ENCODE data around the gene SRGAP3.

Gene SRGAP3

DNA sequence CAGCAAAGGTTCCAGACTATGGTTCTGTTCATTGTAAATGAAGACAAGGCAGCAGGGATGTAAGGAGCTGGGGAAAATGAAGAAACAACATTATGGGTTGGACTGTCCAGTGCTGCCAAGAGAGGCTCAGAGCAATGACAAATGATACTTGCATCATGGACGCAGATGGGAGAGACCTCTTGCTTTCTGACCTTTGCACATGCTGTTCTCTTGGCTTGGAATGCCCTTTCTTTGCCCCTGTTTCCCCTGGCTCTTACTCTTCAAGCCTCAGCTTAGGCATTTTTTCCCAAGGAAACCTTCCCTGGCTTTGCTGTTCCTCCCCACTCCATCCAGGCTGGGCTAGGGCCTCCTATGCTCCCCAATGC lies 226.2 kb downstream of the SRGAP3 start:
- Histone ChIP-seq H2AFZ (ENCODE audit: low read length) (no peak overlapping the region), H3K4me1 (ENCODE audit: insufficient read depth, low read length, poor library complexity, severe bottlenecking) (no peaks in the 10 kb centered on the region), H3K9me2 (replicated peaks; ENCODE audit: low read depth, low read length) (no peaks in the 10 kb centered on the region), H3K9me3 (ENCODE audit: insufficient read depth, low read depth, low read length) (no peaks in the 10 kb centered on the region), H3K4me2 (ENCODE audit: low read depth, low read length, poor library complexity, severe bottlenecking) (no peak overlapping the region), H3K9ac (ENCODE audit: low read depth, low read length, poor library complexity, severe bottlenecking) (no peak overlapping the region), H4K20me1 (ENCODE audit: insufficient read depth, low read length, poor library complexity, severe bottlenecking) (no peaks in the 10 kb centered on the region), H3F3A (ENCODE audit: low read depth) (no peaks in the 10 kb centered on the region), H3K36me3 (ENCODE audit: insufficient read depth, low read length) (peaks cover 19% of the 10 kb centered on the region; the same call in 1 of the 2 replicates), H3K79me2 (ENCODE audit: insufficient read depth, low read length) (no peaks in the 10 kb centered on the region), H3K27me3 (ENCODE audit: insufficient read depth, low read length, poor library complexity, severe bottlenecking) (no peaks in the 10 kb centered on the region), H3K4me3 (ENCODE audit: low read length, poor library complexity, severe bottlenecking) (no peak overlapping the region)
- TF ChIP-seq, protein P1, sequence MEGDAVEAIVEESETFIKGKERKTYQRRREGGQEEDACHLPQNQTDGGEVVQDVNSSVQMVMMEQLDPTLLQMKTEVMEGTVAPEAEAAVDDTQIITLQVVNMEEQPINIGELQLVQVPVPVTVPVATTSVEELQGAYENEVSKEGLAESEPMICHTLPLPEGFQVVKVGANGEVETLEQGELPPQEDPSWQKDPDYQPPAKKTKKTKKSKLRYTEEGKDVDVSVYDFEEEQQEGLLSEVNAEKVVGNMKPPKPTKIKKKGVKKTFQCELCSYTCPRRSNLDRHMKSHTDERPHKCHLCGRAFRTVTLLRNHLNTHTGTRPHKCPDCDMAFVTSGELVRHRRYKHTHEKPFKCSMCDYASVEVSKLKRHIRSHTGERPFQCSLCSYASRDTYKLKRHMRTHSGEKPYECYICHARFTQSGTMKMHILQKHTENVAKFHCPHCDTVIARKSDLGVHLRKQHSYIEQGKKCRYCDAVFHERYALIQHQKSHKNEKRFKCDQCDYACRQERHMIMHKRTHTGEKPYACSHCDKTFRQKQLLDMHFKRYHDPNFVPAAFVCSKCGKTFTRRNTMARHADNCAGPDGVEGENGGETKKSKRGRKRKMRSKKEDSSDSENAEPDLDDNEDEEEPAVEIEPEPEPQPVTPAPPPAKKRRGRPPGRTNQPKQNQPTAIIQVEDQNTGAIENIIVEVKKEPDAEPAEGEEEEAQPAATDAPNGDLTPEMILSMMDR (conservative IDR thresholded peaks at IDR 0.05; ENCODE audit: low read length): no peak
- TF ChIP-seq EZH2phosphoT487 (IDR thresholded peaks at IDR 0.05; ENCODE audit: borderline replicate concordance): no peak

GRCh38 chr3:9022305-9023225 lies 226.9 kb downstream of the SRGAP3 start:
- no peak overlapping the region for H3K4me2 ChIP-seq (ENCODE audit: low read depth, low read length, poor library complexity, severe bottlenecking)
- no peak overlapping the region for H3K4me3 ChIP-seq (ENCODE audit: low read length, poor library complexity, severe bottlenecking)
- no peak overlapping the region for H3K9ac ChIP-seq (ENCODE audit: low read depth, low read length, poor library complexity, severe bottlenecking)
- H3K27me3 ChIP-seq (ENCODE audit: insufficient read depth, low read length, poor library complexity, severe bottlenecking): no peaks in the 10 kb centered on the region
- no peaks in the 10 kb centered on the region for H3F3A ChIP-seq (ENCODE audit: low read depth)
- H3K4me1 ChIP-seq (ENCODE audit: insufficient read depth, low read length, poor library complexity, severe bottlenecking): no peaks in the 10 kb centered on the region
- H2AFZ ChIP-seq (ENCODE audit: low read length): no peak overlapping the region
- H3K9me3 ChIP-seq (ENCODE audit: insufficient read depth, low read depth, low read length): no peaks in the 10 kb centered on the region
- H3K79me2 ChIP-seq (ENCODE audit: insufficient read depth, low read length): no peaks in the 10 kb centered on the region
- no peak for TF ChIP-seq EZH2phosphoT487 (IDR thresholded peaks at IDR 0.05; ENCODE audit: borderline replicate concordance)
- TF ChIP-seq, protein P1 (conservative IDR thresholded peaks at IDR 0.05; ENCODE audit: low read length): no peak
- no peaks in the 10 kb centered on the region for H3K9me2 ChIP-seq (replicated peaks; ENCODE audit: low read depth, low read length)
- H3K36me3 ChIP-seq (ENCODE audit: insufficient read depth, low read length): peaks cover 19% of the 10 kb centered on the region; the same call in 1 of the 2 replicates
- no peaks in the 10 kb centered on the region for H4K20me1 ChIP-seq (ENCODE audit: insufficient read depth, low read length, poor library complexity, severe bottlenecking)

GRCh38 chr3:9021271-9022009 lies 228.0 kb downstream of the SRGAP3 start:
- Histone ChIP-seq H3K27me3 (ENCODE audit: insufficient read depth, low read length, poor library complexity, severe bottlenecking) (no peaks in the 10 kb centered on the region), H3K9me2 (replicated peaks; ENCODE audit: low read depth, low read length) (no peaks in the 10 kb centered on the region), H3K4me2 (ENCODE audit: low read depth, low read length, poor library complexity, severe bottlenecking) (no peak overlapping the region), H2AFZ (ENCODE audit: low read length) (no peak overlapping the region), H3K36me3 (ENCODE audit: insufficient read depth, low read length) (peaks cover 19% of the 10 kb centered on the region; the same call in 1 of the 2 replicates), H3K4me1 (ENCODE audit: insufficient read depth, low read length, poor library complexity, severe bottlenecking) (no peaks in the 10 kb centered on the region), H3K9ac (ENCODE audit: low read depth, low read length, poor library complexity, severe bottlenecking) (no peak overlapping the region), H3K79me2 (ENCODE audit: insufficient read depth, low read length) (no peaks in the 10 kb centered on the region), H3K9me3 (ENCODE audit: insufficient read depth, low read depth, low read length) (no peaks in the 10 kb centered on the region), H4K20me1 (ENCODE audit: insufficient read depth, low read length, poor library complexity, severe bottlenecking) (no peaks in the 10 kb centered on the region), H3F3A (ENCODE audit: low read depth) (no peaks in the 10 kb centered on the region), H3K4me3 (ENCODE audit: low read length, poor library complexity, severe bottlenecking) (no peak overlapping the region)
- TF ChIP-seq, protein P1 (conservative IDR thresholded peaks at IDR 0.05; ENCODE audit: low read length): no peak
- TF ChIP-seq EZH2phosphoT487 (IDR thresholded peaks at IDR 0.05; ENCODE audit: borderline replicate concordance): no peak

Data from Loucy (cell line).